Left lung (tissue), 10 donors: ENCODE measurements around the gene NAA40. TPM values are rescaled to one million over a fixed set of nuclear protein-coding genes. Genes with fewer than 3 reads are reported as not detected.

ENCODE experiments used
- ATAC-seq: fragments of 200-7000 bp; cut with Tn5 transposase; one replicate; pipeline ENCODE4 v1.9.1; 2020; ENCODE audit warnings: moderate library complexity
- DNase-seq, 4 donors: peaks; one replicate each; pipeline ENCODE4 v3.0.0-alpha.2; 2013 to 2020
- H3K27ac ChIP-seq, 2 donors: fragments of 200-600 bp; sonication (generic) in 1 of 2; one replicate each; pipeline versions ENCODE4 v1.5.0 to v1.8.0; 2020 to 2021
- H3K27me3 ChIP-seq, 2 donors: fragments of 200-600 bp; sonication (generic) in 1 of 2; one replicate each; pipeline versions ENCODE4 v1.5.0 to v1.8.0; 2020 to 2021
- H3K36me3 ChIP-seq, 2 donors: fragments of 200-600 bp; sonication (generic) in 1 of 2; one replicate each; pipeline versions ENCODE4 v1.5.0 to v1.8.0; 2020 to 2021
- H3K4me1 ChIP-seq, 2 donors: fragments of 200-600 bp; one replicate each; pipeline ENCODE4 v1.8.0; 2021
- H3K4me3 ChIP-seq, 2 donors: fragments of 200-600 bp; sonication (generic) in 1 of 2; one replicate each; pipeline versions ENCODE4 v1.5.0 to v1.8.0; 2020 to 2021; ENCODE audit warnings: mild to moderate bottlenecking in 1 of 2
- H3K9me3 ChIP-seq, 2 donors: fragments of 200-600 bp; sonication (generic) in 1 of 2; one replicate each; pipeline versions ENCODE4 v1.5.0 to v1.8.0; 2020 to 2021
- CTCF ChIP-seq, 2 donors: fragments of 200-600 bp; sonication (generic) in 1 of 2; IDR thresholded peaks; one replicate each; pipeline versions ENCODE4 v1.5.0 to v1.8.0; 2021; ENCODE audit warnings: antibody characterized with exemption in 2 of 2
- intact Hi-C, 2 donors: fragments of 100-400 bp; cut with DNase I; formaldehyde crosslinking; loops; one replicate each; pipeline versions ENCODE4 v1.11.2 to v1.14.2; 2022
- polyA plus RNA-seq, 6 donors: library from polyadenylated mRNA; unstranded; fragments of 120-200 nt; gene quantifications; one replicate each; pipeline ENCODE4 v1.2.1, GENCODE V29; 2013; ENCODE audit not compliant: insufficient read length in 6 of 6
- total RNA-seq, 2 donors: library from RNA; stranded (reverse); fragmentation: NEBNext Ultra II Directional; extraction: Animal tissue kit (Norgen Biotek cat#: 25700); gene quantifications; one replicate each; pipeline ENCODE4 v1.2.1, GENCODE V29; 2021
- donor health status: DM: no; HTN: yes; CAD: no.
- donor health status: DM: no; HTN: no; CAD: no.

NAA40 gene
- total and polyA plus RNA-seq, 8 donors = 15.9 to 34.8 (median 28.4) TPM

GRCh38 chr11:63893355-63893754, 45.4 kb upstream of the NAA40 start:
- no peak overlapping the region for H3K27ac ChIP-seq
- no peaks in the 10 kb centered on the region for H3K9me3 ChIP-seq
- peaks cover 9 to 46% of the 10 kb centered on the region in 2 donors for H3K4me1 ChIP-seq
- H3K36me3 ChIP-seq = peaks cover 0 to 45% of the 10 kb centered on the region in 2 donors
- DNase-seq (no peak), ATAC-seq (no peak)
- TF ChIP-seq CTCF (IDR thresholded peaks at IDR 0.05) = no peak
- H3K27me3 ChIP-seq = no peaks in the 10 kb centered on the region
- intact Hi-C loops = no loop called here
- no peak overlapping the region for H3K4me3 ChIP-seq

- peaks cover 0 to 72% of the 10 kb centered on the region in 2 donors for H3K36me3 ChIP-seq
- H3K4me1 ChIP-seq = peaks cover 0 to 19% of the 10 kb centered on the region in 2 donors
- H3K27me3 ChIP-seq = no peaks in the 10 kb centered on the region
- H3K4me3 ChIP-seq = no peak overlapping the region
- H3K9me3 ChIP-seq = no peaks in the 10 kb centered on the region
- ATAC-seq (peak; percentile 69), DNase-seq (peak in 1 of 4 donors; percentile 72)
- intact Hi-C loops = no loop called here
- no peak for TF ChIP-seq CTCF (IDR thresholded peaks at IDR 0.05)
- H3K27ac ChIP-seq = no peak overlapping the region
Measured at GRCh38 chr11:63896071-63896470, 42.7 kb upstream of the NAA40 start.

- Histone ChIP-seq H3K4me1 (peaks cover 0 to 4% of the 10 kb centered on the region in 2 donors), H3K36me3 (peaks cover 0 to 81% of the 10 kb centered on the region in 2 donors), H3K9me3 (no peaks in the 10 kb centered on the region), H3K27ac (no peak overlapping the region), H3K4me3 (no peak overlapping the region), H3K27me3 (no peaks in the 10 kb centered on the region)
- DNase-seq = no peak
- TF ChIP-seq CTCF (IDR thresholded peaks at IDR 0.05) = no peak
- intact Hi-C loops = no loop called here
- ATAC-seq = no peak
Measured at GRCh38 chr11:63897459-63898146, 41.2 kb upstream of the NAA40 start.

- no peak overlapping the region for H3K4me3 ChIP-seq
- H3K36me3 ChIP-seq = peaks cover 0 to 96% of the 10 kb centered on the region in 2 donors
- no peaks in the 10 kb centered on the region for H3K9me3 ChIP-seq
- ATAC-seq = no peak
- DNase-seq = no peak
- no peaks in the 10 kb centered on the region for H3K27me3 ChIP-seq
- intact Hi-C loops = no loop called here
- TF ChIP-seq CTCF (IDR thresholded peaks at IDR 0.05) = no peak
- H3K27ac ChIP-seq = no peak overlapping the region
- no peaks in the 10 kb centered on the region for H3K4me1 ChIP-seq
Measured at GRCh38 chr11:63901660-63902059, 37.1 kb upstream of the NAA40 start.

GRCh38 chr11:63903884-63904283, 34.9 kb upstream of the NAA40 start:
- peaks cover 0 to 3% of the 10 kb centered on the region in 2 donors for H3K4me1 ChIP-seq
- intact Hi-C loops = no loop called here
- H3K27me3 ChIP-seq = no peaks in the 10 kb centered on the region
- H3K9me3 ChIP-seq = no peaks in the 10 kb centered on the region
- no peak for TF ChIP-seq CTCF (IDR thresholded peaks at IDR 0.05)
- H3K36me3 ChIP-seq = peaks cover 0 to 96% of the 10 kb centered on the region in 2 donors
- no peak overlapping the region for H3K27ac ChIP-seq
- H3K4me3 ChIP-seq = no peak overlapping the region
- ATAC-seq = no peak
- DNase-seq = no peak
